ENCODE measurements around the gene DMAC2. TPM values are rescaled to one million over a fixed set of nuclear protein-coding genes. Genes with fewer than 3 reads are reported as not detected.
"Not testable (repeated sequence)": the region's sequence is repeated elsewhere in the genome, so short reads cannot be mapped to it uniquely, and the experiment has no call there.

The DMAC2 gene
- total RNA-seq, 4 donors from 2014 or later: 28.8 to 38.7 (median 35.7) TPM

GRCh38 chr19:41442473-41443355 is 3.0 kb upstream of the DMAC2 start, which contains the start of gene ERICH4:
Gene ERICH4, plus strand, starts transcription at chr19:41443156. Its CDS starts 14 bp downstream, at chr19:41443170.
- Histone ChIP-seq H3K27me3 (peaks cover 0 to 6% of the 10 kb centered on the region in 2 donors), H3K27ac (no peak within 1 kb of the TSS), H3K36me3 (peaks cover 0 to 6% (median 0%) of the 10 kb centered on the region in 3 donors), H3K4me3 (peak within 1 kb of the TSS in 1 of 4 donors; percentile 12), H3K4me1 (peaks cover 0 to 17% (median 0%) of the 10 kb centered on the region in 4 donors), H3K9me3 (no peaks in the 10 kb centered on the region)
- no peak for DNase-seq (ENCODE audit: low spot score in 2 of 2)
- TF ChIP-seq, protein P1, sequence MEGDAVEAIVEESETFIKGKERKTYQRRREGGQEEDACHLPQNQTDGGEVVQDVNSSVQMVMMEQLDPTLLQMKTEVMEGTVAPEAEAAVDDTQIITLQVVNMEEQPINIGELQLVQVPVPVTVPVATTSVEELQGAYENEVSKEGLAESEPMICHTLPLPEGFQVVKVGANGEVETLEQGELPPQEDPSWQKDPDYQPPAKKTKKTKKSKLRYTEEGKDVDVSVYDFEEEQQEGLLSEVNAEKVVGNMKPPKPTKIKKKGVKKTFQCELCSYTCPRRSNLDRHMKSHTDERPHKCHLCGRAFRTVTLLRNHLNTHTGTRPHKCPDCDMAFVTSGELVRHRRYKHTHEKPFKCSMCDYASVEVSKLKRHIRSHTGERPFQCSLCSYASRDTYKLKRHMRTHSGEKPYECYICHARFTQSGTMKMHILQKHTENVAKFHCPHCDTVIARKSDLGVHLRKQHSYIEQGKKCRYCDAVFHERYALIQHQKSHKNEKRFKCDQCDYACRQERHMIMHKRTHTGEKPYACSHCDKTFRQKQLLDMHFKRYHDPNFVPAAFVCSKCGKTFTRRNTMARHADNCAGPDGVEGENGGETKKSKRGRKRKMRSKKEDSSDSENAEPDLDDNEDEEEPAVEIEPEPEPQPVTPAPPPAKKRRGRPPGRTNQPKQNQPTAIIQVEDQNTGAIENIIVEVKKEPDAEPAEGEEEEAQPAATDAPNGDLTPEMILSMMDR (IDR thresholded peaks at IDR 0.05): no peak
- TF ChIP-seq EP300 (IDR thresholded peaks at IDR 0.05): no peak
- no peak for TF ChIP-seq POLR2A (IDR thresholded peaks at IDR 0.05)
- 44 to 55% methylated on average over 7 of the region's 7 CpGs for WGBS, 2 donors

- no peaks in the 10 kb centered on the region for H3K27me3 ChIP-seq
- H3K4me3 ChIP-seq: no peak overlapping the region
- H3K4me1 ChIP-seq: peaks cover 0 to 21% (median 0%) of the 10 kb centered on the region in 4 donors
- 77 to 81% methylated on average over 15 of the region's 15 CpGs for WGBS, 2 donors
- DNase-seq (ENCODE audit: low spot score in 2 of 2): no peak
- H3K9me3 ChIP-seq: no peaks in the 10 kb centered on the region
- TF ChIP-seq EP300 (IDR thresholded peaks at IDR 0.05): no peak
- no peak for TF ChIP-seq POLR2A (IDR thresholded peaks at IDR 0.05)
- no peak overlapping the region for H3K27ac ChIP-seq
- peaks cover 0 to 19% (median 0%) of the 10 kb centered on the region in 3 donors for H3K36me3 ChIP-seq
Observed at GRCh38 chr19:41441321-41441945, 1.7 kb upstream of the DMAC2 start.

GRCh38 chr19:41437944-41438574 is 1.7 kb downstream of the DMAC2 start:
- 90% methylated on average over 7 of the region's 7 CpGs for WGBS, 2 donors
- Histone ChIP-seq H3K4me1 (peaks cover 0 to 21% (median 0%) of the 10 kb centered on the region in 4 donors), H3K4me3 (no peak overlapping the region), H3K27ac (no peak overlapping the region), H3K27me3 (no peaks in the 10 kb centered on the region), H3K9me3 (no peaks in the 10 kb centered on the region), H3K36me3 (peaks cover 0 to 38% (median 0%) of the 10 kb centered on the region in 3 donors)
- no peak for DNase-seq (ENCODE audit: low spot score in 2 of 2)
- no peak for TF ChIP-seq EP300 (IDR thresholded peaks at IDR 0.05)
- no peak for TF ChIP-seq POLR2A (IDR thresholded peaks at IDR 0.05)
- TF ChIP-seq, protein P1 (IDR thresholded peaks at IDR 0.05): no peak

GRCh38 chr19:41436674-41436951 is 3.1 kb downstream of the DMAC2 start:
- Histone ChIP-seq H3K36me3 (peaks cover 0 to 53% (median 5%) of the 10 kb centered on the region in 3 donors), H3K27me3 (no peaks in the 10 kb centered on the region), H3K4me3 (no peak overlapping the region), H3K4me1 (peaks cover 0 to 21% (median 0%) of the 10 kb centered on the region in 4 donors), H3K27ac (no peak overlapping the region), H3K9me3 (no peaks in the 10 kb centered on the region)
- no peak for DNase-seq (ENCODE audit: low spot score in 2 of 2)
- TF ChIP-seq, protein P1 (IDR thresholded peaks at IDR 0.05): no peak
- TF ChIP-seq POLR2A (IDR thresholded peaks at IDR 0.05): no peak
- TF ChIP-seq EP300 (IDR thresholded peaks at IDR 0.05): no peak

DNA sequence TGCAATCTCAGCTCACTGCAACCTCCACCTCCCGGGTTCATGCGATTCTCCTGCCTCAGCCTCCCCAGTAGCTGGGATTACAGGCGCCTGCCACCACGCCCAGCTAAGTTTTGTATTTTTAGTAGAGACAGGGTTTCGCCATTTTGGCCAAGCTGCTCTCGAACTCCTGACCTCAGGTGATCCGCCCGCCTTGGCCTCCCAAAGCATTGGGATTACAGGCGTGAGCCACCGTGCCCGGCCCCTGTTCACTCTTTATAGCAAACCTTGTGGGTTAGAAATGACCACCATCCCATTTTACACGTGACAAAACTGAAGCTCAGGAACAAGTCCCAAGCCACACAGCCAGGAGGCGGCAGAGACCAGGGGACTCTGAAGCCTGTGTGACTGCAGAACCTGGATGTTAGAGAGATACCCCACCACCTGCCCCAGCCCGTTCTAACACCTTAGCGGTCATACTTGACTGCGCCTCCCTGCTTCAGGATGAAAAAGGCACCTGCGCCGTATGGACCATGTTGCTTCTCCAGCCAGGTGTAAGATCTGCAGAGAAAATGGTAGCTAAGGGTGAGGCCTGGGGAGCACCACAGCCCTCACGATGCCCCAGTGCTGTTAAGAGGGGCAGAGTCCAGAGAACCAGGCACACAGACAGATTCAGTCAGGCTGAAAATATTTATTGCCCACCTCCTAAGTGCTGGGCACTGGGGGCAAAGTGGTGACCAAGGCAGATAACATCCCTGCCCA is 3.6 kb downstream of the DMAC2 start:
- H3K27ac ChIP-seq: no peak overlapping the region
- H3K9me3 ChIP-seq: no peaks in the 10 kb centered on the region
- TF ChIP-seq POLR2A (IDR thresholded peaks at IDR 0.05) (no peak), EP300 (IDR thresholded peaks at IDR 0.05) (no peak)
- TF ChIP-seq, protein P1 (IDR thresholded peaks at IDR 0.05): no peak
- peaks cover 0 to 58% (median 5%) of the 10 kb centered on the region in 3 donors for H3K36me3 ChIP-seq
- peaks cover 0 to 23% (median 0%) of the 10 kb centered on the region in 4 donors for H3K4me1 ChIP-seq
- 93 to 95% methylated on average over 19 of the region's 19 CpGs for WGBS, 2 donors
- H3K4me3 ChIP-seq: no peak overlapping the region
- no peaks in the 10 kb centered on the region for H3K27me3 ChIP-seq
- DNase-seq (ENCODE audit: low spot score in 2 of 2): no peak

DNA sequence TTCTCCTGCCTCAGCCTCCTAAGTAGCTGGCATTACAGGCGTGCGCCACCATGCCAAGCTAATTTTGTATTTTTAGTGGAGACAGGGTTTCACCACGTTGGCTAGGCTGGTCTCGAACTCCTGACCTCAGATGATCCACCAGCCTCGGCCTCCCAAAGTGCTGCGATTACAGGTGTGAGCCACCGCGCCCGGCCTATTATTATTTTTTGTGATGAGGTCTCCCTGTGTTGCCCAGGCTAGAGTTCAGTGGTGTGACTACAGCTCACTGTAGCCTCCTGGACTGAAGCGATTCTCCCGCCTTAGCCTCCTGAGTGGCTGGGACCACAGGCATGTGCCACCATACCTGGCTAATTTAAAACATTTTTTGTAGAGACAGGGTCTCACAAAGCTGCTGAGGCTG is 4.3 kb downstream of the DMAC2 start:
- H3K4me3 ChIP-seq; H3K27me3 ChIP-seq; H3K9me3 ChIP-seq; DNase-seq (ENCODE audit: low spot score in 2 of 2); H3K27ac ChIP-seq: not testable (repeated sequence)
- WGBS, 2 donors: 95 to 98% methylated on average over 11 of the region's 11 CpGs
- H3K4me1 ChIP-seq: peaks cover 0 to 27% (median 0%) of the 10 kb centered on the region in 4 donors
- H3K36me3 ChIP-seq: peaks cover 0 to 65% (median 5%) of the 10 kb centered on the region in 3 donors
